Measurements from ENCODE around the gene GOLGA3.
"Not testable (repeated sequence)": the region's sequence is repeated elsewhere in the genome, so short reads cannot be mapped to it uniquely, and the experiment has no call there.

The GOLGA3 gene

GRCh38 chr12:132775502-132776229 lies 53.0 kb downstream of the GOLGA3 start:
- no peak for DNase-seq

- no peak for DNase-seq
Measured at GRCh38 chr12:132774646-132775275, 53.9 kb downstream of the GOLGA3 start.

GRCh38 chr12:132774159-132774558 lies 54.5 kb downstream of the GOLGA3 start:
- DNase-seq: no peak

GRCh38 chr12:132773077-132773955 lies 55.4 kb downstream of the GOLGA3 start:
- DNase-seq: peak; percentile 34

GRCh38 chr12:132772606-132773005 lies 56.1 kb downstream of the GOLGA3 start:
- DNase-seq: peak; percentile 62

GRCh38 chr12:132771126-132771838 lies 57.4 kb downstream of the GOLGA3 start:
- DNase-seq: peak; percentile 73

GRCh38 chr12:132766380-132767085 lies 62.1 kb downstream of the GOLGA3 start:
- DNase-seq: no peak

GRCh38 chr12:132765361-132765760 lies 63.3 kb downstream of the GOLGA3 start:
- DNase-seq: no peak

GRCh38 chr12:132764231-132764630 lies 64.4 kb downstream of the GOLGA3 start:
- DNase-seq: no peak

GRCh38 chr12:132761921-132762583 lies 66.6 kb downstream of the GOLGA3 start:
- peak; percentile 88 for DNase-seq

- DNase-seq: peak; percentile 52
Measured at GRCh38 chr12:132761032-132761920, 67.4 kb downstream of the GOLGA3 start, which contains the start of gene ANKLE2. Gene ANKLE2 (minus strand): TSS chr12:132761832. CDS start chr12:132761798, 34 bp downstream.

- no peak for DNase-seq
Measured at GRCh38 chr12:132759359-132759758, 69.3 kb downstream of the GOLGA3 start.

GRCh38 chr12:132758825-132759224 lies 69.8 kb downstream of the GOLGA3 start:
- not testable (repeated sequence) for DNase-seq

- DNase-seq: no peak
Measured at GRCh38 chr12:132754160-132754932, 74.3 kb downstream of the GOLGA3 start.

GRCh38 chr12:132753670-132754069 lies 75.0 kb downstream of the GOLGA3 start:
- not testable (repeated sequence) for DNase-seq

- no peak for DNase-seq
Measured at GRCh38 chr12:132748319-132748718, 80.3 kb downstream of the GOLGA3 start.

- no peak for DNase-seq
Measured at GRCh38 chr12:132747896-132748295, 80.8 kb downstream of the GOLGA3 start.

- DNase-seq: no peak
Measured at GRCh38 chr12:132747395-132747794, 81.3 kb downstream of the GOLGA3 start.

GRCh38 chr12:132746613-132747012 lies 82.1 kb downstream of the GOLGA3 start:
- no peak for DNase-seq

GRCh38 chr12:132743831-132744230 lies 84.8 kb downstream of the GOLGA3 start:
- no peak for DNase-seq
